Measurements from ENCODE around the gene SNF8.

The SNF8 gene

GRCh38 chr17:48883171-48883570 is 61.5 kb downstream of the SNF8 start:
- no peak for DNase-seq

- no peak for DNase-seq
Observed at GRCh38 chr17:48882272-48882671, 62.4 kb downstream of the SNF8 start.
